GM23248 (cell line): ENCODE data around the gene SEMA3C. TPM values are rescaled to one million over a fixed set of nuclear protein-coding genes. Genes with fewer than 3 reads are reported as not detected.
A peak's percentile ranks its signal among the peaks of the same experiment; 100 is the strongest.

ENCODE experiments used
- DNase-seq: peaks from one replicate; pipeline ENCODE4 v3.0.0-alpha.2; 2015
- H2AFZ ChIP-seq: fragments of 200-600 bp; sonication (generic); 2 replicates; pipeline ENCODE4 v1.6.1; 2016; ENCODE audit warnings: antibody characterized with exemption
- H3F3A ChIP-seq: fragments of 200-600 bp; sonication (generic); 2 replicates; pipeline ENCODE4 v1.6.1; 2016; ENCODE audit warnings: mild to moderate bottlenecking, antibody characterized with exemption, mixed run types; ENCODE audit not compliant: insufficient read depth
- H3K27ac ChIP-seq: fragments of 200-600 bp; sonication (generic); 2 replicates; pipeline ENCODE4 v1.5.1; 2016; ENCODE audit warnings: mild to moderate bottlenecking
- H3K27me3 ChIP-seq: fragments of 200-600 bp; sonication (generic); replicated peaks from 2 replicates; pipeline ENCODE4 v1.6.1; 2016; ENCODE audit warnings: mild to moderate bottlenecking; ENCODE audit not compliant: insufficient read depth
- H3K36me3 ChIP-seq: fragments of 200-600 bp; sonication (generic); 2 replicates; pipeline ENCODE4 v1.6.1; 2016; ENCODE audit warnings: low read depth, mild to moderate bottlenecking
- H3K4me1 ChIP-seq: fragments of 200-600 bp; sonication (generic); 2 replicates; pipeline ENCODE4 v1.6.1; 2016; ENCODE audit warnings: mild to moderate bottlenecking; ENCODE audit not compliant: insufficient read depth
- H3K4me2 ChIP-seq: fragments of 200-600 bp; sonication (generic); one replicate; pipeline ENCODE4 v1.6.1; 2016; ENCODE audit warnings: mild to moderate bottlenecking; ENCODE audit not compliant: unreplicated experiment
- H3K4me3 ChIP-seq: fragments of 200-600 bp; sonication (generic); 2 replicates; pipeline ENCODE4 v1.5.1; 2016; ENCODE audit warnings: mild to moderate bottlenecking
- H3K79me2 ChIP-seq: fragments of 200-600 bp; sonication (generic); 2 replicates; pipeline ENCODE4 v1.6.1; 2016; ENCODE audit warnings: mild to moderate bottlenecking; ENCODE audit not compliant: insufficient read depth
- H3K9ac ChIP-seq: fragments of 200-600 bp; sonication (generic); 2 replicates; pipeline ENCODE4 v1.6.1; 2016; ENCODE audit warnings: mild to moderate bottlenecking
- H3K9me2 ChIP-seq: fragments of 200-600 bp; sonication (generic); 2 replicates; pipeline ENCODE4 v1.6.1; 2016; ENCODE audit warnings: mixed run types, mild to moderate bottlenecking, moderate library complexity; ENCODE audit not compliant: insufficient read depth
- H3K9me3 ChIP-seq: fragments of 200-600 bp; sonication (generic); one replicate; pipeline ENCODE4 v1.6.1; 2017; ENCODE audit warnings: low read depth
- H4K20me1 ChIP-seq: fragments of 200-600 bp; sonication (generic); 2 replicates; pipeline ENCODE4 v1.6.0; 2016; ENCODE audit not compliant: insufficient read depth
- EZH2 ChIP-seq: fragments of 200-600 bp; sonication (generic); IDR thresholded peaks from 2 replicates; pipeline ENCODE4 v1.6.1; 2018; ENCODE audit warnings: antibody characterized with exemption, mild to moderate bottlenecking; ENCODE audit not compliant: insufficient read depth, poor library complexity, severe bottlenecking
- EZH2phosphoT487 ChIP-seq: fragments of 200-600 bp; sonication (generic); IDR thresholded peaks from 2 replicates; pipeline ENCODE4 v1.6.1; 2018; ENCODE audit warnings: antibody characterized with exemption, moderate library complexity, mild to moderate bottlenecking, low read depth; ENCODE audit not compliant: insufficient read depth
- WGBS, 2 experiments: methylation state at CpG; one replicate each; pipeline ENCODE4 v1.1.6; 2015 to 2017; ENCODE audit warnings: low lambda C conversion rate in 2 of 2, low coverage in 1 of 2; ENCODE audit errors: missing lambda C conversion rate in 2 of 2; 5-methylcytosine and 5-hydroxymethylcytosine counted together
- in situ Hi-C: fragments of 300-500 bp; cut with MboI; formaldehyde crosslinking; loops from 2 replicates; pipeline ENCODE4 v1.15.0; 2020
- polyA plus RNA-seq: library from polyadenylated mRNA; unstranded; fragments of >200 nt; fragmentation: Nextera tagmentation; extraction: Ambion mirVana; gene quantifications from 2 replicates; pipeline ENCODE4 v1.2.1, GENCODE V29; 2016
- total RNA-seq: library from RNA; depleted of rRNA; stranded (reverse); fragments of >200 nt; shearing (Covaris generic); gene quantifications from 2 replicates; pipeline ENCODE4 v1.2.3, GENCODE V29; 2014

Gene SEMA3C
- total and polyA plus RNA-seq, 2 experiments from 2014 or later = 316 to 612 TPM

- Histone ChIP-seq H3K4me3 (no peak overlapping the region), H3K4me1 (peaks cover 14% of the 10 kb centered on the region; the same call in 1 of the 2 replicates), H2AFZ (no peak overlapping the region), H3K27ac (peak overlapping the region; percentile 15), H3K27me3 (no peaks in the 10 kb centered on the region), H3K9me3 (no peaks in the 10 kb centered on the region), H4K20me1 (no peaks in the 10 kb centered on the region), H3F3A (peaks cover 56% of the 10 kb centered on the region), H3K79me2 (0 out of 2 replicates have a peak, but pooled peaks cover 7% of the 10 kb centered on the region), H3K9me2 (no peaks in the 10 kb centered on the region), H3K36me3 (peaks cover 91% of the 10 kb centered on the region), H3K9ac (no peak overlapping the region), H3K4me2 (no peak overlapping the region)
- WGBS, 2 experiments = 33 to 34% methylated on average over 10 of the region's 10 CpGs
- in situ Hi-C loops = no loop called here
- DNase-seq = peak; percentile 43
- TF ChIP-seq EZH2 (no peak), EZH2phosphoT487 (no peak)
Measured at GRCh38 chr7:80794631-80795573, 123.9 kb downstream of the SEMA3C start.

- H2AFZ ChIP-seq = no peak overlapping the region
- no peaks in the 10 kb centered on the region for H3K79me2 ChIP-seq
- 52 to 53% methylated on average over 3 of the region's 3 CpGs for WGBS, 2 experiments
- H3K9me2 ChIP-seq = no peaks in the 10 kb centered on the region
- no peaks in the 10 kb centered on the region for H3K27me3 ChIP-seq
- H3K9me3 ChIP-seq = no peaks in the 10 kb centered on the region
- in situ Hi-C loops = no loop called here
- H3K4me3 ChIP-seq = no peak overlapping the region
- no peak overlapping the region for H3K9ac ChIP-seq
- H3K4me1 ChIP-seq = peaks cover 18% of the 10 kb centered on the region
- DNase-seq = no peak
- peaks cover 74% of the 10 kb centered on the region for H3F3A ChIP-seq
- H3K27ac ChIP-seq = 0 out of 2 replicates have a peak overlapping the region, but pooled peaks have one; percentile 1
- no peak for TF ChIP-seq EZH2
- no peak for TF ChIP-seq EZH2phosphoT487
- H3K36me3 ChIP-seq = peaks cover 90% of the 10 kb centered on the region
- no peak overlapping the region for H3K4me2 ChIP-seq
- no peaks in the 10 kb centered on the region for H4K20me1 ChIP-seq
Measured at GRCh38 chr7:80791509-80791929, 127.3 kb downstream of the SEMA3C start.

- Histone ChIP-seq H3K79me2 (no peaks in the 10 kb centered on the region), H3K27me3 (no peaks in the 10 kb centered on the region), H3K9me2 (no peaks in the 10 kb centered on the region), H3K4me1 (peaks cover 25% of the 10 kb centered on the region), H4K20me1 (no peaks in the 10 kb centered on the region), H3F3A (peaks cover 79% of the 10 kb centered on the region), H3K27ac (no peak overlapping the region), H3K9me3 (no peaks in the 10 kb centered on the region), H3K9ac (no peak overlapping the region), H3K36me3 (peaks cover 86% of the 10 kb centered on the region), H3K4me2 (no peak overlapping the region), H3K4me3 (no peak overlapping the region), H2AFZ (no peak overlapping the region)
- WGBS, 2 experiments = 42 to 55% methylated on average over 4 of the region's 4 CpGs
- in situ Hi-C loops = no loop called here
- TF ChIP-seq EZH2phosphoT487 (no peak), EZH2 (no peak)
- no peak for DNase-seq
Measured at GRCh38 chr7:80790877-80791276, 128.0 kb downstream of the SEMA3C start.

- in situ Hi-C loops = no loop called here
- Histone ChIP-seq H3K4me2 (no peak overlapping the region), H2AFZ (no peak overlapping the region), H3K36me3 (peaks cover 66% of the 10 kb centered on the region), H3K9me2 (no peaks in the 10 kb centered on the region), H3K9me3 (no peaks in the 10 kb centered on the region), H3K27me3 (no peaks in the 10 kb centered on the region), H3K79me2 (0 out of 2 replicates have a peak, but pooled peaks cover 11% of the 10 kb centered on the region), H3K27ac (no peak overlapping the region), H3K4me3 (no peak overlapping the region), H3F3A (peaks cover 80% of the 10 kb centered on the region), H3K4me1 (peaks cover 42% of the 10 kb centered on the region), H4K20me1 (no peaks in the 10 kb centered on the region), H3K9ac (no peak overlapping the region)
- WGBS, 2 experiments = 23% methylated on average over 1 of the region's 1 CpG
- DNase-seq = no peak
- TF ChIP-seq EZH2phosphoT487 (no peak), EZH2 (no peak)
Measured at GRCh38 chr7:80787721-80788120, 131.1 kb downstream of the SEMA3C start.
